Vagina (tissue), 2 donors: ENCODE results near the gene G6PC3. TPM values are rescaled to one million over a fixed set of nuclear protein-coding genes. Genes with fewer than 3 reads are reported as not detected.
"Not testable (repeated sequence)": the region's sequence is repeated elsewhere in the genome, so short reads cannot be mapped to it uniquely, and the experiment has no call there.

Experiments used
- DNase-seq, 2 donors: peaks; one replicate each; pipeline ENCODE4 v3.0.0-alpha.2; 2017; ENCODE audit errors: extremely low spot score in 2 of 2
- H3K27ac ChIP-seq: fragments of 200-600 bp; sonication (generic); one replicate; pipeline ENCODE4 v1.5.1; 2019
- H3K27me3 ChIP-seq: fragments of 200-600 bp; sonication (generic); one replicate; pipeline ENCODE4 v1.5.1; 2019
- H3K36me3 ChIP-seq, 2 donors: fragments of 200-600 bp; sonication (generic); one replicate each; pipeline ENCODE4 v1.5.1; 2017 to 2019
- H3K4me1 ChIP-seq: fragments of 200-600 bp; sonication (generic); one replicate; pipeline ENCODE4 v1.5.1; 2019
- H3K4me3 ChIP-seq, 2 donors: fragments of 200-600 bp; sonication (generic); 1 replicate in 1 of 2; 2 replicates in 1 of 2; pipeline ENCODE4 v1.5.1; 2016 to 2019
- H3K9me3 ChIP-seq: fragments of 200-600 bp; sonication (generic); one replicate; pipeline ENCODE4 v1.5.1; 2019
- POLR2A ChIP-seq, 2 donors: fragments of 450-650 bp; IDR thresholded peaks; one replicate each; pipeline ENCODE4 v1.6.1; 2017; ENCODE audit warnings: antibody characterized with exemption in 2 of 2, mild to moderate bottlenecking in 2 of 2, moderate library complexity in 2 of 2
- POLR2AphosphoS5 ChIP-seq, 2 donors: sonication (generic); formaldehyde crosslinking; IDR thresholded peaks; one replicate each; pipeline ENCODE4 v1.9.0; 2017; ENCODE audit warnings: antibody characterized with exemption in 2 of 2, mild to moderate bottlenecking in 2 of 2, low read depth in 1 of 2; ENCODE audit not compliant: insufficient read depth in 1 of 2
- intact Hi-C: fragments of 100-400 bp; cut with DNase I; formaldehyde crosslinking; loops from one replicate; pipeline ENCODE4 v1.15.1; 2023
- total RNA-seq: library from RNA; depleted of rRNA; stranded (reverse); fragments of >200 nt; gene quantifications from one replicate; pipeline ENCODE4 v1.2.3, GENCODE V29; 2016
- TF ChIP-seq, protein P1 (sequence below), 3 experiments: fragments of 450-650 bp in 2 of 3; fragments of 200-600 bp in 1 of 3; sonication (generic) in 1 of 3; IDR thresholded peaks; one replicate each; pipeline ENCODE4 v1.5.1; 2017 to 2019; ENCODE audit warnings: antibody characterized with exemption in 3 of 3, mild to moderate bottlenecking in 2 of 3, moderate library complexity in 2 of 3

G6PC3 gene
- total RNA-seq, 1 donor from 2014 or later = 44.0 TPM

DNA sequence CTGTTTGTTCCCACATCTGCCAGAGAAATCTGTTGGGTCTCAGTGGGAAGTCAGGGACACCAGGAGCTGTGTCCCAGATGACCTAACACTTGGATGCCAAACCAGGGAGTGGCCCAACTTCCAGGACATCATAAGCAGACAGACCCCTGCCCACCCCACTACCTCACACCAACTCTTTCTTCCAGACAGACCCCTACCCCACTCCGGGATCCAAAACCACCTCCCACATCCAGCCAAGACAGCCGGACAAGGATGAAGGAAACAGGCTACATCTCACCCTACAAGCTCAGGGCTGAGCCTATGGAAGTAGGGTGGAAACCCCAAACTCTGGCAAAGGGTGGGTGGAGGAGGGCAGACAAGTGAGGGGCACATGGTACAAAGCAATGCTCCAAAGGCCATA lies 49.3 kb downstream of the G6PC3 start:
- TF ChIP-seq, protein P1, sequence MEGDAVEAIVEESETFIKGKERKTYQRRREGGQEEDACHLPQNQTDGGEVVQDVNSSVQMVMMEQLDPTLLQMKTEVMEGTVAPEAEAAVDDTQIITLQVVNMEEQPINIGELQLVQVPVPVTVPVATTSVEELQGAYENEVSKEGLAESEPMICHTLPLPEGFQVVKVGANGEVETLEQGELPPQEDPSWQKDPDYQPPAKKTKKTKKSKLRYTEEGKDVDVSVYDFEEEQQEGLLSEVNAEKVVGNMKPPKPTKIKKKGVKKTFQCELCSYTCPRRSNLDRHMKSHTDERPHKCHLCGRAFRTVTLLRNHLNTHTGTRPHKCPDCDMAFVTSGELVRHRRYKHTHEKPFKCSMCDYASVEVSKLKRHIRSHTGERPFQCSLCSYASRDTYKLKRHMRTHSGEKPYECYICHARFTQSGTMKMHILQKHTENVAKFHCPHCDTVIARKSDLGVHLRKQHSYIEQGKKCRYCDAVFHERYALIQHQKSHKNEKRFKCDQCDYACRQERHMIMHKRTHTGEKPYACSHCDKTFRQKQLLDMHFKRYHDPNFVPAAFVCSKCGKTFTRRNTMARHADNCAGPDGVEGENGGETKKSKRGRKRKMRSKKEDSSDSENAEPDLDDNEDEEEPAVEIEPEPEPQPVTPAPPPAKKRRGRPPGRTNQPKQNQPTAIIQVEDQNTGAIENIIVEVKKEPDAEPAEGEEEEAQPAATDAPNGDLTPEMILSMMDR (IDR thresholded peaks at IDR 0.05) = no peak
- no peak for TF ChIP-seq POLR2AphosphoS5 (IDR thresholded peaks at IDR 0.05; ENCODE audit: insufficient read depth in 1 of 2, low read depth in 1 of 2)
- no peak for TF ChIP-seq POLR2A (IDR thresholded peaks at IDR 0.05)
- Histone ChIP-seq H3K27me3 (no peaks in the 10 kb centered on the region), H3K4me3 (no peak overlapping the region), H3K27ac (peak overlapping the region; percentile 39), H3K9me3 (no peaks in the 10 kb centered on the region), H3K4me1 (peaks cover 79% of the 10 kb centered on the region), H3K36me3 (peaks cover 0 to 18% of the 10 kb centered on the region in 2 donors)
- intact Hi-C loops = loop anchor here (5.0 kb wide), 1 partner anchor 52 kb away; the partner anchor contains the start of gene LSM12
- DNase-seq = no peak

DNA sequence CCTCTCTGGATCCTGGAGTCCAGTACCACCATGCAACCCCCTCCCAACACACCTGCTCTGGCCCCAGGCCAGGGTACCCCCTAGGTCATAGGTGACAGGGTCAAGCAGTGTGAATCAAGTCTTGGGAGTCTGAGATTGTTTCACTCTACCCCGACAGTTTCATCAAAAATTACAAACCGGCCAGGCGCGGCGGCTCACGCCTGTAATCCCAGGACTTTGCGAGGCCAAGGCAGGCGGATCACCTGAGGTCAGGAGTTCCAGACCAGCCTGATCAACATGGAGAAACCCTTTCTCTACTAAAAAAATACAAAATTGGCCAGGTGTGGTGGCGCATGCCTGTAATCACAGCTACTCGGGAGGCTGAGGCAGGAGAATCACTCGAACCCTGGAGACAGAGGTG lies 49.7 kb downstream of the G6PC3 start:
- intact Hi-C loops = loop anchor here (5.0 kb wide), 1 partner anchor 53 kb away; the partner anchor contains the start of gene LSM12
- Histone ChIP-seq H3K36me3 (peaks cover 0 to 13% of the 10 kb centered on the region in 2 donors), H3K4me1 (peaks cover 75% of the 10 kb centered on the region), H3K27ac (peak overlapping the region; percentile 99)
- not testable (repeated sequence) for H3K4me3 ChIP-seq, H3K27me3 ChIP-seq, DNase-seq, H3K9me3 ChIP-seq

DNA sequence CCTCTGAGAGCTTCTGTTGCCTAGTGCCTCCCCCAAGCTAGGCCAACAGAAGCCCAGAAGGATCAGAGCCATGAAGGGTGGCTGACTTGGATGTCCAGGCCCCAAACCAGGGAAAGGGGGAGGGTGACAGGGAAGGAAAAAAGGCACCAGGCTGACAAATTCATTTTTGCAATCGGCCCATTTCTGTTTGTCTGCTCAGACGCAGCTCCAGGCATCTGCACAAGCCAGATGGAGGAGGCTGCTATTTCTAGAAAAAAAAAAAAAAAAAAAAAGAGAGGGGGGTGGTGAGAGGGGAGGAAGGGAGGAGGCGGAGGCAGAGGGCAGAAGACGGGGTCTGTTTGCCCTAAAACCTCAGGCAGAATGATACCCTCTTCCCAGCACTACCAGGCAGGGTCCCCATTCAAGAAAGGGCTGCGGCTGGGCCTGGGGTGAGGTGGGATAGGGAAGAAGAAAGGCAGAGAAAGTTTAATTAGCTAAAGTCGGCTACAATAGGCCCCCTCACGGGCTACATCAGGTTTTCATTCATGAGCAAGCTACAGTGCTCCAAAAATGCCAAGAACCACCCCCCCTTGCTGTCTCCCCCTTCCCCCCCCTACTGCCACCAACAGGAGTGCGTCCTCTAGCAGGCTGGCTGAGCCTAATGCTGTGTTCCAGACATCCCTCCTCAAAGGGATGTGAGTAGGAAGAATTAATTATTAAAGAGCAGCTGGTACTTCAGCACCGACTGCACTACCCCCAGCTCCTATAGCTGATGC lies 50.5 kb downstream of the G6PC3 start:
- H3K27ac ChIP-seq = peak overlapping the region; percentile 99
- H3K9me3 ChIP-seq = no peaks in the 10 kb centered on the region
- H3K27me3 ChIP-seq = no peaks in the 10 kb centered on the region
- TF ChIP-seq, protein P1 (IDR thresholded peaks at IDR 0.05) = no peak
- no peak for DNase-seq
- intact Hi-C loops = loop anchor here (5.0 kb wide), 1 partner anchor 54 kb away; the partner anchor contains the start of gene LSM12
- peak overlapping the region; percentile 84 to 96 for H3K4me3 ChIP-seq
- H3K4me1 ChIP-seq = peaks cover 67% of the 10 kb centered on the region
- peaks cover 0 to 6% of the 10 kb centered on the region in 2 donors for H3K36me3 ChIP-seq

DNA sequence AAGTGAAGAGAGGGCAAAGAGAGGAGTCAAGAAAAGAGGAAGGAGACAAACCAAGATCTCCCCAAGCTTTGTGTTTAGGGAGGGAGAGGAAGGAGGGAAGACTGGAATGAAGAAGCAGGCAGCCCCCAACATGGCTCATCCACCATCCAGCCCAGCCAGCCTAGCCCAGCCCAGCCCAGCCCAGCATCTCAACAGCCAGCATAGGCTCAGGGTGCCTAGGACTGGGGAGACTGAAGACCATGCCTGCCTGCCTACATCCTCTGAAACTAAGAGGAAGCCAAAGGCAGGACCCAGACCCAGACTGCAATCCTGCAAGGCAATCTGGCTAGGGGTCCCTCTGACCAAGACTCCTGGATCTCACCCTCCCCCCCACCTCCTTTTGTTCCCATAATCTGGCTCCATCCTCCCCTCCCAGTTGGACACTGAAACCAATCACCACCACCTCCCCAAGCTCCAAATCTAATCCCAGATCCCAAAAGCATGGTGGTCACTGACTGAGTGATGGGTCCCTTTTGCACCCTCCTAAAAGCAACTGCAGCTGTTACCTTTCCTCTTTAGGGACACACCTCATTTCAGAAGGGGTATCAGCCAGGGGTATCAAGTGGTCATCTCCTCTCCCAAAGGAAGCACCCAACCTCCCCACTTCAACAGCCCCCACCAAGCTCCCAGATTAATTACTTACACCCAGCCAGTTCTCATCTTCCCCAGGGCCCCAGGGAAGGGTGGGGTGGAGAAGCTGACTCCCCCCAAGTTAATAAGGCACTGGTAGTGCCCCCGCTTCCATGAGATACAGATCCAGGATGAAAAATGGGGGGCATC lies 51.7 kb downstream of the G6PC3 start:
- peak in 1 of 2 donors; percentile 85 for DNase-seq
- intact Hi-C loops = loop anchor here (5.0 kb wide), 1 partner anchor 55 kb away; the partner anchor contains the start of gene LSM12
- Histone ChIP-seq H3K27me3 (no peaks in the 10 kb centered on the region), H3K4me3 (peak overlapping the region; percentile 84 to 96), H3K27ac (peak overlapping the region; percentile 99), H3K36me3 (no peaks in the 10 kb centered on the region), H3K4me1 (peaks cover 65% of the 10 kb centered on the region), H3K9me3 (no peaks in the 10 kb centered on the region)
- TF ChIP-seq, protein P1 (IDR thresholded peaks at IDR 0.05) = no peak
- TF ChIP-seq POLR2AphosphoS5 (IDR thresholded peaks at IDR 0.05; ENCODE audit: insufficient read depth in 1 of 2, low read depth in 1 of 2) = no peak
- no peak for TF ChIP-seq POLR2A (IDR thresholded peaks at IDR 0.05)

DNA sequence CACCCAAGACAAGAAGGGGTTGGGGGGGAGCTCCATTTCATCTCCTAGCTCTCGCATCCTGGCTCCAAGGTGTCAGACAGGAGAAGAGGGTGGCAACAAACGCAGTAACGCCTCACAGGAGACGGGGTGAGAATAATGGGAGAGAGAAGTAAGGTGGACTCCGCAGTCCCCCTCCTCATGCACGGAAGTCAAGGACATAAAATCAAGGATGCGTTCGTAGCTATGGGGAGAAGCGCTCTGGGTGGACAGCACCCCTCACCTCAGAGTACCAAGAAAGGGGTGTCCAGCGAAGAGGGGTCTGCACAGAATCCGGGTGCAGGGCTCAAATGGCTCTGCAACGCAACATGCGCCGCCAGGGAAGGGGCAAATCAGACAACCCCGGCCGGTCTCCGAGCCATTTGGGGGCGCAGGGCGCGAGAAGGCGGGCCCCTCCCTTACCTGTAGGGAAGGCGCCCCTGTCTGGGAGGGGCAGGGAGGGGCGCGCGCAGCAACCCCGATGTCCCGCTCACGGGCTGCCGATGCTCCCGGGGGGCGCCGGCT lies 52.4 kb downstream of the G6PC3 start:
- intact Hi-C loops = loop anchor here (5.0 kb wide), 1 partner anchor 56 kb away; the partner anchor contains the start of gene LSM12
- H3K27ac ChIP-seq = peak overlapping the region; percentile 99
- H3K9me3 ChIP-seq = no peaks in the 10 kb centered on the region
- H3K4me1 ChIP-seq = peaks cover 59% of the 10 kb centered on the region
- peak overlapping the region; percentile 84 to 96 for H3K4me3 ChIP-seq
- no peaks in the 10 kb centered on the region for H3K27me3 ChIP-seq
- TF ChIP-seq POLR2A (IDR thresholded peaks at IDR 0.05) (no peak), POLR2AphosphoS5 (IDR thresholded peaks at IDR 0.05; ENCODE audit: insufficient read depth in 1 of 2, low read depth in 1 of 2) (no peak)
- TF ChIP-seq, protein P1 (IDR thresholded peaks at IDR 0.05) = no peak
- DNase-seq = peak in 1 of 2 donors; percentile 88
- no peaks in the 10 kb centered on the region for H3K36me3 ChIP-seq
